GM12878 (cell line): ENCODE data around the gene TMEM35B. TPM values are rescaled to one million over a fixed set of nuclear protein-coding genes. Genes with fewer than 3 reads are reported as not detected.

Experiments
- ATAC-seq: fragments of 200-7000 bp; cut with Tn5 transposase; 3 replicates; pipeline ENCODE4 v1.9.1; 2020; ENCODE audit warnings: mild to moderate bottlenecking, moderate library complexity
- BruUV-seq: library from RNA; stranded (reverse); fragments of 400-500 nt; replicated peaks from 2 replicates; lab custom pipeline; 2021; lab: Mats Ljungman, UMichigan
- CTCF ChIA-PET: fragments of 300-600 bp; sonication (Branson Sonifier 250); formaldehyde crosslinking; extraction: SDS; loops from one replicate; lab custom pipeline; 2021; ENCODE audit warnings: inconsistent platforms; lab: Yijun Ruan, JAX
- POLR2A ChIA-PET: fragments of 350-600 bp; formaldehyde crosslinking; extraction: SDS; loops from one replicate; lab custom pipeline; 2021; ENCODE audit warnings: inconsistent platforms; lab: Charles Lee
- RAD21 ChIA-PET: fragments of 300-600 bp; sonication (Branson Sonifier 250); formaldehyde crosslinking; loops from one replicate; lab custom pipeline; 2023; ENCODE audit warnings: antibody characterized with exemption; ENCODE audit not compliant: unreplicated experiment; lab: Charles Lee
- SMC1A ChIA-PET: fragments of 300-600 bp; sonication (Branson Sonifier 250); formaldehyde crosslinking; loops from one replicate; lab custom pipeline; 2023; ENCODE audit not compliant: unreplicated experiment, uncharacterized antibody; lab: Charles Lee
- DNase-seq: peaks from one replicate; pipeline ENCODE4 v3.0.0-alpha.2; 2011; ENCODE audit warnings: low read depth, low spot score
- FAIRE-seq: peaks from 3 replicates; lab custom pipeline; 2011; peaks lifted over from hg19 to GRCh38; lab: Jason Lieb, UNC
- H2AFZ ChIP-seq: 2 replicates; pipeline ENCODE4 v1.6.0; 2011; ENCODE audit warnings: low read depth, low read length, control low read depth; ENCODE audit not compliant: control insufficient read depth
- H3K27ac ChIP-seq: 2 replicates; pipeline ENCODE4 v1.5.1; 2011; ENCODE audit warnings: control low read depth; ENCODE audit not compliant: control insufficient read depth, insufficient read depth
- H3K27me3 ChIP-seq, 2 experiments: replicated peaks in 1 of 2; 2 replicates each; pipeline versions ENCODE4 v1.6.0 to v1.6.1; 2011; ENCODE audit warnings: low read length in 1 of 2; ENCODE audit not compliant: control insufficient read depth in 2 of 2, insufficient read depth in 2 of 2
- H3K36me3 ChIP-seq, 2 experiments: 2 replicates each; pipeline ENCODE4 v1.5.1; 2011; ENCODE audit warnings: low read length in 1 of 2; ENCODE audit not compliant: control insufficient read depth in 2 of 2, insufficient read depth in 2 of 2
- H3K4me1 ChIP-seq: 2 replicates; pipeline ENCODE4 v1.6.1; 2011; ENCODE audit warnings: mild to moderate bottlenecking, low read length, moderate library complexity, mixed read lengths; ENCODE audit not compliant: control insufficient read depth, insufficient read depth
- H3K4me2 ChIP-seq: 2 replicates; pipeline ENCODE4 v1.6.0; 2011; ENCODE audit warnings: control low read depth; ENCODE audit not compliant: control insufficient read depth, insufficient read depth
- H3K4me3 ChIP-seq: fragments of 200-600 bp; sonication (generic); 2 replicates; pipeline ENCODE4 v1.5.1; 2016
- H3K79me2 ChIP-seq: 2 replicates; pipeline ENCODE4 v1.6.0; 2011; ENCODE audit warnings: low read length; ENCODE audit not compliant: control insufficient read depth, insufficient read depth
- H3K9ac ChIP-seq: 2 replicates; pipeline ENCODE4 v1.8.0; 2011; ENCODE audit warnings: low read length, control low read depth, mixed read lengths; ENCODE audit not compliant: control insufficient read depth, insufficient read depth
- H3K9me3 ChIP-seq: replicated peaks from 3 replicates; pipeline ENCODE4 v1.5.1; 2011; ENCODE audit warnings: mild to moderate bottlenecking, low read length; ENCODE audit not compliant: control insufficient read depth, insufficient read depth
- H4K20me1 ChIP-seq: 2 replicates; pipeline ENCODE4 v1.6.0; 2011; ENCODE audit not compliant: control insufficient read depth, insufficient read depth
- ATF3 ChIP-seq: IDR thresholded peaks from 2 replicates; pipeline ENCODE4 v1.6.1; 2011; ENCODE audit warnings: low read depth, mild to moderate bottlenecking, low read length, moderate library complexity, borderline replicate concordance; ENCODE audit errors: extremely low read depth
- CBX5 ChIP-seq: sonication (generic); IDR thresholded peaks from 2 replicates; pipeline ENCODE4 v1.6.1; 2016; ENCODE audit warnings: low read depth, moderate library complexity, mild to moderate bottlenecking, inconsistent platforms
- FOXK2 ChIP-seq: fragments of 450-650 bp; IDR thresholded peaks from 2 replicates; pipeline ENCODE4 v1.6.1; 2017; ENCODE audit warnings: mild to moderate bottlenecking, moderate library complexity
- FOXM1 ChIP-seq: IDR thresholded peaks from 2 replicates; pipeline ENCODE4 v1.6.1; 2012; ENCODE audit warnings: low read depth, mild to moderate bottlenecking, inconsistent platforms, low read length, moderate library complexity
- IKZF1 ChIP-seq: fragments of 450-650 bp; conservative IDR thresholded peaks from 2 replicates; pipeline ENCODE4 v1.6.1; 2017; ENCODE audit warnings: antibody characterized with exemption, mild to moderate bottlenecking
- IKZF2 ChIP-seq, 2 experiments: fragments of 450-650 bp; IDR thresholded peaks; 2 replicates each; pipeline ENCODE4 v1.6.1; 2017; ENCODE audit warnings: mild to moderate bottlenecking in 2 of 2, moderate library complexity in 2 of 2
- MEF2B ChIP-seq: fragments of 450-650 bp; IDR thresholded peaks from 2 replicates; pipeline ENCODE4 v1.6.1; 2018; ENCODE audit warnings: mild to moderate bottlenecking, moderate library complexity; ENCODE audit not compliant: partially characterized antibody, poor library complexity, severe bottlenecking
- PAX5 ChIP-seq: IDR thresholded peaks from 2 replicates; pipeline ENCODE4 v1.6.1; 2011; ENCODE audit warnings: low read depth, low read length, borderline replicate concordance
- POLR2A ChIP-seq: IDR thresholded peaks from 2 replicates; pipeline ENCODE4 v1.6.1; 2011; ENCODE audit warnings: low read depth, mild to moderate bottlenecking, low read length
- RCOR1 ChIP-seq: conservative IDR thresholded peaks from 2 replicates; pipeline ENCODE4 v1.6.1; 2012; ENCODE audit warnings: low read depth, low read length, improper control_type of control experiment
- SMC3 ChIP-seq: IDR thresholded peaks from 2 replicates; pipeline ENCODE4 v1.6.1; 2011; ENCODE audit warnings: low read length, improper control_type of control experiment, borderline replicate concordance
- STAT1 ChIP-seq: fragments of 450-650 bp; conservative IDR thresholded peaks from 2 replicates; pipeline ENCODE4 v1.6.1; 2014; ENCODE audit warnings: antibody characterized with exemption, mild to moderate bottlenecking
- TCF12 ChIP-seq: IDR thresholded peaks from 2 replicates; pipeline ENCODE4 v1.6.1; 2011; ENCODE audit warnings: low read depth, mild to moderate bottlenecking, low read length
- TCF3 ChIP-seq: IDR thresholded peaks from 2 replicates; pipeline ENCODE4 v1.6.1; 2012; ENCODE audit warnings: low read depth, mild to moderate bottlenecking, low read length, borderline replicate concordance; ENCODE audit not compliant: insufficient read depth
- ZNF207 ChIP-seq: fragments of 450-650 bp; IDR thresholded peaks from 2 replicates; pipeline ENCODE4 v1.6.1; 2014; ENCODE audit warnings: antibody characterized with exemption, mild to moderate bottlenecking, borderline replicate concordance
- ZSCAN29 ChIP-seq: fragments of 450-650 bp; IDR thresholded peaks from 2 replicates; pipeline ENCODE4 v1.6.1; 2017; ENCODE audit warnings: mild to moderate bottlenecking, moderate library complexity
- WGBS: methylation state at CpG from one replicate; pipeline ENCODE4 v1.1.6; 2016; ENCODE audit warnings: low lambda C conversion rate; ENCODE audit not compliant: insufficient replicate concordance, insufficient coverage; ENCODE audit errors: missing lambda C conversion rate; 5-methylcytosine and 5-hydroxymethylcytosine counted together
- in situ Hi-C: fragments of 300-500 bp; cut with MboI; formaldehyde crosslinking; loops from 9 replicates; pipeline ENCODE4 v1.14.3; 2018; ENCODE audit warnings: mixed read lengths
- intact Hi-C: fragments of 100-400 bp; cut with micrococcal nuclease; formaldehyde crosslinking; loops from one replicate; pipeline ENCODE4 v1.14.2; 2022; ENCODE audit not compliant: unreplicated experiment
- polyA plus RNA-seq, 11 experiments: library from polyadenylated mRNA; depleted of rRNA in 4 of 11; unstranded in 6 of 11; stranded (reverse) in 5 of 11; fragments of >200 nt; fragmentation: Nextera tagmentation in 4 of 11; fragmentation: Illumina TruSeq in 1 of 11; extraction: Ambion mirVana in 4 of 11; extraction: Trizol in 1 of 11; gene quantifications; 1 replicate in 1 of 11; 2 replicates in 10 of 11; pipeline versions ENCODE4 v1.2.1 to v1.2.3, GENCODE V29; 2011 to 2016; ENCODE audit warnings: inconsistent platforms in 2 of 11, missing spikeins in 2 of 11, low read depth in 1 of 11
- total RNA-seq, 4 experiments: library from RNA; depleted of rRNA in 3 of 4; stranded (reverse); fragments of >200 nt in 3 of 4; fragmentation: Illumina TruSeq in 1 of 4; extraction: Trizol in 1 of 4; gene quantifications; 2 replicates each; pipeline versions ENCODE4 v1.2.1 to v1.2.3, GENCODE V29; 2013 to 2021
- TF ChIP-seq, protein P1 (sequence below): fragments of 450-650 bp; IDR thresholded peaks from 2 replicates; pipeline ENCODE4 v1.6.1; 2018; ENCODE audit warnings: mild to moderate bottlenecking, low read depth, moderate library complexity; ENCODE audit not compliant: partially characterized antibody
- TF ChIP-seq, protein P2 (sequence below): IDR thresholded peaks from 2 replicates; pipeline ENCODE4 v1.6.1; 2012; ENCODE audit warnings: low read depth, low read length, improper control_type of control experiment

Gene TMEM35B
- total and polyA plus RNA-seq, 10 of the 15 experiments (the other 5 are each of a cell fraction or from before 2014, with no cell fraction given): 14.8 to 138 (median 32.8) TPM

- in situ Hi-C loops (no loop called here), intact Hi-C loops (no loop called here)
- DNase-seq (no peak), FAIRE-seq (no peak), ATAC-seq (no peak)
- no peak overlapping the region for H3K4me2 ChIP-seq
- no peak overlapping the region for H2AFZ ChIP-seq
- SMC1A ChIA-PET: interaction anchor here (1.7 kb wide), 1 partner anchor 11 kb away, joined by 5 read pairs; no protein-coding TSS in a partner anchor
- H3K27ac ChIP-seq: no peak overlapping the region
- CTCF ChIA-PET: interaction anchor here (1.0 kb wide), 2 partner anchors 108 to 122 kb away, joined by 3 to 4 read pairs; no protein-coding TSS in a partner anchor
- H3K4me1 ChIP-seq: no peaks in the 10 kb centered on the region
- no peaks in the 10 kb centered on the region for H3K79me2 ChIP-seq
- 82% methylated on average over 8 of the region's 8 CpGs for WGBS
- no peaks in the 10 kb centered on the region for H3K36me3 ChIP-seq
- BruUV-seq: no TSS peak
- no peak overlapping the region for H3K4me3 ChIP-seq
- POLR2A ChIA-PET: interaction anchor here (0.5 to 1.2 kb wide), 2 partner anchors 10 to 351 kb away, joined by 3 to 4 read pairs; no protein-coding TSS in a partner anchor
- RAD21 ChIA-PET: no interaction called here
- H3K27me3 ChIP-seq: no peaks in the 10 kb centered on the region
- no peak overlapping the region for H3K9ac ChIP-seq
- H3K9me3 ChIP-seq: no peaks in the 10 kb centered on the region
- H4K20me1 ChIP-seq: no peaks in the 10 kb centered on the region; the same call in 1 of the 2 replicates
- TF ChIP-seq RCOR1: no peak
- no peak for TF ChIP-seq SMC3
- TF ChIP-seq CBX5: no peak
- TF ChIP-seq STAT1: no peak
- no peak for TF ChIP-seq TCF3
- no peak for TF ChIP-seq ATF3
- TF ChIP-seq PAX5: no peak
- no peak for TF ChIP-seq IKZF2 (IDR thresholded peaks at IDR 0.05)
- TF ChIP-seq, protein P1, sequence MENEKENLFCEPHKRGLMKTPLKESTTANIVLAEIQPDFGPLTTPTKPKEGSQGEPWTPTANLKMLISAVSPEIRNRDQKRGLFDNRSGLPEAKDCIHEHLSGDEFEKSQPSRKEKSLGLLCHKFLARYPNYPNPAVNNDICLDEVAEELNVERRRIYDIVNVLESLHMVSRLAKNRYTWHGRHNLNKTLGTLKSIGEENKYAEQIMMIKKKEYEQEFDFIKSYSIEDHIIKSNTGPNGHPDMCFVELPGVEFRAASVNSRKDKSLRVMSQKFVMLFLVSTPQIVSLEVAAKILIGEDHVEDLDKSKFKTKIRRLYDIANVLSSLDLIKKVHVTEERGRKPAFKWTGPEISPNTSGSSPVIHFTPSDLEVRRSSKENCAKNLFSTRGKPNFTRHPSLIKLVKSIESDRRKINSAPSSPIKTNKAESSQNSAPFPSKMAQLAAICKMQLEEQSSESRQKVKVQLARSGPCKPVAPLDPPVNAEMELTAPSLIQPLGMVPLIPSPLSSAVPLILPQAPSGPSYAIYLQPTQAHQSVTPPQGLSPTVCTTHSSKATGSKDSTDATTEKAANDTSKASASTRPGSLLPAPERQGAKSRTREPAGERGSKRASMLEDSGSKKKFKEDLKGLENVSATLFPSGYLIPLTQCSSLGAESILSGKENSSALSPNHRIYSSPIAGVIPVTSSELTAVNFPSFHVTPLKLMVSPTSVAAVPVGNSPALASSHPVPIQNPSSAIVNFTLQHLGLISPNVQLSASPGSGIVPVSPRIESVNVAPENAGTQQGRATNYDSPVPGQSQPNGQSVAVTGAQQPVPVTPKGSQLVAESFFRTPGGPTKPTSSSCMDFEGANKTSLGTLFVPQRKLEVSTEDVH: no peak
- no peak for TF ChIP-seq ZSCAN29
- TF ChIP-seq, protein P2, sequence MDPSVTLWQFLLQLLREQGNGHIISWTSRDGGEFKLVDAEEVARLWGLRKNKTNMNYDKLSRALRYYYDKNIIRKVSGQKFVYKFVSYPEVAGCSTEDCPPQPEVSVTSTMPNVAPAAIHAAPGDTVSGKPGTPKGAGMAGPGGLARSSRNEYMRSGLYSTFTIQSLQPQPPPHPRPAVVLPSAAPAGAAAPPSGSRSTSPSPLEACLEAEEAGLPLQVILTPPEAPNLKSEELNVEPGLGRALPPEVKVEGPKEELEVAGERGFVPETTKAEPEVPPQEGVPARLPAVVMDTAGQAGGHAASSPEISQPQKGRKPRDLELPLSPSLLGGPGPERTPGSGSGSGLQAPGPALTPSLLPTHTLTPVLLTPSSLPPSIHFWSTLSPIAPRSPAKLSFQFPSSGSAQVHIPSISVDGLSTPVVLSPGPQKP: no peak
- no peak for TF ChIP-seq MEF2B
- no peak for TF ChIP-seq POLR2A
- no peak for TF ChIP-seq IKZF1
- no peak for TF ChIP-seq ZNF207
- TF ChIP-seq TCF12: no peak
- TF ChIP-seq FOXK2: no peak
- TF ChIP-seq FOXM1: no peak
Observed at GRCh38 chr1:34974626-34975025, 10.5 kb downstream of the TMEM35B start.
